ENCODE data around the gene ALAS1. TPM values are rescaled to one million over a fixed set of nuclear protein-coding genes. Genes with fewer than 3 reads are reported as not detected.

The ALAS1 gene
- total and polyA plus RNA-seq, 9 of the 15 experiments (the other 6 are each of a cell fraction or from before 2014, with no cell fraction given) = 21.4 to 49.5 (median 34.4) TPM

GRCh38 chr3:52240059-52240885 is 42.3 kb downstream of the ALAS1 start (continued):
- TF ChIP-seq HBP1 (CRISPR knock-in tag; IDR thresholded peaks at IDR 0.05) (no peak), ZBTB43 (CRISPR knock-in tag; IDR thresholded peaks at IDR 0.05) (no peak), MYBL2 (IDR thresholded peaks at IDR 0.05; ENCODE audit: low read depth) (no peak), MYBL2 (CRISPR knock-in tag; IDR thresholded peaks at IDR 0.05; ENCODE audit: borderline replicate concordance) (no peak), STAT5B (CRISPR knock-in tag; IDR thresholded peaks at IDR 0.05) (no peak), POLR2A (conservative IDR thresholded peaks at IDR 0.05) (peak; percentile 41; the same call in 1 of the 2 replicates), ZNF444 (CRISPR knock-in tag; IDR thresholded peaks at IDR 0.05) (no peak), ZFP91 (CRISPR knock-in tag; IDR thresholded peaks at IDR 0.05) (no peak), ZNF12 (CRISPR knock-in tag; IDR thresholded peaks at IDR 0.05) (peak; percentile 92; the same call in 1 of the 2 replicates), ZFX (CRISPR knock-in tag; IDR thresholded peaks at IDR 0.05) (peak; percentile 29; the same call in 1 of the 2 replicates), PKNOX1 (IDR thresholded peaks at IDR 0.05) (no peak), IRF1 (CRISPR knock-in tag; IDR thresholded peaks at IDR 0.05; ENCODE audit: borderline replicate concordance) (no peak), CREM (IDR thresholded peaks at IDR 0.05; ENCODE audit: low read depth) (peak; percentile 46), POLR2AphosphoS2 (IDR thresholded peaks at IDR 0.05; ENCODE audit: low read length) (peak; percentile 48; the same call in 1 of the 2 replicates), TAF15 (IDR thresholded peaks at IDR 0.05; ENCODE audit: low read depth, low read length) (no peak), SRSF9 (IDR thresholded peaks at IDR 0.05; ENCODE audit: borderline replicate concordance, low read depth, low read length) (no peak), SRSF7 (optimal IDR thresholded peaks at IDR 0.05; ENCODE audit: low read depth, low read length) (no peak), NFXL1 (CRISPR knock-in tag; IDR thresholded peaks at IDR 0.05) (no peak), ZNF644 (tag; IDR thresholded peaks at IDR 0.05; ENCODE audit: low read depth) (no peak)

All from K562 (cell line).